Inferior parietal cortex (tissue), 1 donor: ENCODE measurements around the gene BAHD1.
A peak's percentile ranks its signal among the peaks of the same experiment; 100 is the strongest.

Experiments
- DNase-seq: peaks from one replicate; pipeline ENCODE4 v3.0.0-alpha.2; 2016; ENCODE audit errors: extremely low spot score

The BAHD1 gene

GRCh38 chr15:40440743-40441564, at the start of gene BAHD1:
TSS of gene BAHD1 (plus strand) at chr15:40440953. CDS start at chr15:40458465, 17,512 bp downstream.
- DNase-seq = peak; percentile 94

- DNase-seq = no peak
These were observed 47.5 kb upstream of the BAHD1 start for GRCh38 chr15:40392986-40393948.

- no peak for DNase-seq
These were observed 42.9 kb upstream of the BAHD1 start for GRCh38 chr15:40397688-40398412.

- DNase-seq = no peak
These were observed 42.3 kb upstream of the BAHD1 start for GRCh38 chr15:40398413-40398873.

- DNase-seq = no peak
These were observed 41.4 kb upstream of the BAHD1 start for GRCh38 chr15:40399370-40399769.

- peak; percentile 96 for DNase-seq
These were observed 35.0 kb upstream of the BAHD1 start, which contains the start of gene IVD for GRCh38 chr15:40405501-40406381. TSS of gene IVD (plus strand) at chr15:40405795. CDS start at chr15:40405828, 33 bp downstream.

GRCh38 chr15:40407330-40407990, 33.3 kb upstream of the BAHD1 start:
- no peak for DNase-seq

GRCh38 chr15:40409366-40409765, 31.4 kb upstream of the BAHD1 start:
- no peak for DNase-seq

- no peak for DNase-seq
These were observed 30.3 kb upstream of the BAHD1 start for GRCh38 chr15:40410476-40410875.

GRCh38 chr15:40412095-40412759, 28.5 kb upstream of the BAHD1 start:
- no peak for DNase-seq

- DNase-seq = no peak
These were observed 27.7 kb upstream of the BAHD1 start for GRCh38 chr15:40413036-40413435.

GRCh38 chr15:40414816-40415215, 25.9 kb upstream of the BAHD1 start:
- DNase-seq = no peak

GRCh38 chr15:40415226-40415625, 25.5 kb upstream of the BAHD1 start:
- no peak for DNase-seq

GRCh38 chr15:40416056-40416455, 24.7 kb upstream of the BAHD1 start:
- no peak for DNase-seq

- no peak for DNase-seq
These were observed 22.6 kb upstream of the BAHD1 start for GRCh38 chr15:40418126-40418525.

GRCh38 chr15:40420071-40420713, 20.6 kb upstream of the BAHD1 start:
- DNase-seq = no peak

- no peak for DNase-seq
These were observed 20.0 kb upstream of the BAHD1 start for GRCh38 chr15:40420793-40421192.

- DNase-seq = peak; percentile 80
These were observed 19.3 kb upstream of the BAHD1 start for GRCh38 chr15:40421246-40422157.
